OCI-LY7 (cell line): ENCODE data around the gene CATSPERD.

Experiments
- EZH2phosphoT487 ChIP-seq: fragments of 200-600 bp; sonication (generic); IDR thresholded peaks from 2 replicates; pipeline ENCODE4 v1.6.1; 2018; ENCODE audit warnings: low read depth, borderline replicate concordance, mild to moderate bottlenecking, mixed run types, antibody characterized with exemption, low read length, moderate library complexity, mixed read lengths
- TF ChIP-seq, protein P1 (sequence below): fragments of 200-600 bp; sonication (generic); conservative IDR thresholded peaks from 2 replicates; pipeline ENCODE4 v1.5.1; 2014; ENCODE audit warnings: mild to moderate bottlenecking, antibody characterized with exemption, low read length, moderate library complexity, mixed read lengths

DNA sequence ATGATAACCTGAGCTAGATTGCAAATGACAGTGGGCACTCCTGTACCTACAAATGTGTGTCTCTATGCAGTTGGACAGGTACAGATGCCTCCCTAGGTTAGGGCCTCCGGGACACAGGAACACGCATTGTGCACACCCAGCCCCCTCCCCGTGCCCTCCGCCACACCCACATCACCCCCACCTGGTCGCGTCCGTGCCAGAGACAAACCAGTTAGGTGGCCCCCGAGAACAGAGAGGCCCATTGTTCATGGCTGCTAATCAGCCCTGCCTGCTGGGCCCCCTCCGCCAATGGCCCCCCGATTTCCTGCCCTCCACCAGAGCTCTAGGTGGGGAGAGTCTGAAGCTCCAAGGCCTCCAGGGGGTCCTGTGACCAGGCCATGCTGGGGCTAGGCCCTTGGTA, 98.2 kb downstream of the CATSPERD start:
- TF ChIP-seq, protein P1, sequence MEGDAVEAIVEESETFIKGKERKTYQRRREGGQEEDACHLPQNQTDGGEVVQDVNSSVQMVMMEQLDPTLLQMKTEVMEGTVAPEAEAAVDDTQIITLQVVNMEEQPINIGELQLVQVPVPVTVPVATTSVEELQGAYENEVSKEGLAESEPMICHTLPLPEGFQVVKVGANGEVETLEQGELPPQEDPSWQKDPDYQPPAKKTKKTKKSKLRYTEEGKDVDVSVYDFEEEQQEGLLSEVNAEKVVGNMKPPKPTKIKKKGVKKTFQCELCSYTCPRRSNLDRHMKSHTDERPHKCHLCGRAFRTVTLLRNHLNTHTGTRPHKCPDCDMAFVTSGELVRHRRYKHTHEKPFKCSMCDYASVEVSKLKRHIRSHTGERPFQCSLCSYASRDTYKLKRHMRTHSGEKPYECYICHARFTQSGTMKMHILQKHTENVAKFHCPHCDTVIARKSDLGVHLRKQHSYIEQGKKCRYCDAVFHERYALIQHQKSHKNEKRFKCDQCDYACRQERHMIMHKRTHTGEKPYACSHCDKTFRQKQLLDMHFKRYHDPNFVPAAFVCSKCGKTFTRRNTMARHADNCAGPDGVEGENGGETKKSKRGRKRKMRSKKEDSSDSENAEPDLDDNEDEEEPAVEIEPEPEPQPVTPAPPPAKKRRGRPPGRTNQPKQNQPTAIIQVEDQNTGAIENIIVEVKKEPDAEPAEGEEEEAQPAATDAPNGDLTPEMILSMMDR = no peak
- TF ChIP-seq EZH2phosphoT487 = no peak
